ACHN (cell line): ENCODE results near the gene PDILT.

Experiments used
- DNase-seq: peaks from one replicate; pipeline ENCODE4 v3.0.0-alpha.2; 2015
- in situ Hi-C: cut with HindIII; loops from 2 replicates; pipeline ENCODE4 v1.10.0; 2017; ENCODE audit warnings: low sequenced_read_pairs, low pct_ligation_motif_present, low pct_unique_long_range_greater_than_20kb

PDILT gene

DNA sequence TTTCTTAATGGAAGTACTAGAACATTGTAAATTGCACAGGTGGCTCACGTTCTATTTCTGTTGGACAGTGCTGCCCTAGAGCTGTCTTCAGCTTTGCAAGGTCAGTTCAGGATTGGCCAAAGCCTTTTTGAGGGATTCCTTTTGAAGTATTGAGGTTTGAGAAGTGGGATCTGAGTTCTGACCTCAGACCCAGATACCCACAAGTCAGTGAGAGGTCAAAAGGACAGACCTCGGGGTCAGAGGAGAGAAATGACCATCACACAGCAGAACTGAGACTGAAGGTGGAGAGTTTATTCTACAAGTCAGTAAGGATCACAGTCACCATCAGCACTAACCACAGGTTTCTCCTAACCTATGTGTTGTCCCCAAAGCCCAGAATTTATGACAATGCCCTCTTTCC is 6.5 kb upstream of the PDILT start:
- in situ Hi-C loops: no loop called here
- DNase-seq: no peak

DNA sequence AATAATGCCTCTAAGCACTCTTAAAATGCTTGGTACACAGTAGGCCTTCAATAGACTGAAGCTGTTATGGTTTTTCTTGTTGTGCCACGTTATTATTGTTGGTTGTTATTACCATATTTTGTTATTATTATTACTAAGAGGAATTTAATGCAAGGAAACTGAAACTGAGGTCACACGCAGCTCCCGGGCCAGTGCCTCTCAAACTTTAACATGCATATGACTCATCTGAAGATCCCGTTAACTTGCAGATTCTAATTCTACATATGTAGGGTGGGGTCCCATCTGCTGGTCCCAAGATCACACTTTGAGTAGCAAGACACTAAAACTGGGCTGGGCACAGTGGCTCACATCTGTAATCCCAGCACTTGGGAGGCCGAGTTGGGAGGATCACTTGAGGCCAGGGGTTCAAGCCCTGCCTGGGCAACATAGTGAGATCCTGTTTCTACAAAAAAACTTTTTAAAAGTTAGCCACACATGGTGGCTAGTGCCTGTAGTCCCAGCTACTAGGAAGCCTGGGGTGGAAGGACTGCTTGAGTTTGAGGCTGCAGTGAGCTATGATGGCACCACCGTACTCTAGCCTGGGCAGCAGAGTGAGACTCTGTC is 5.7 kb upstream of the PDILT start:
- DNase-seq: no peak
- in situ Hi-C loops: no loop called here

DNA sequence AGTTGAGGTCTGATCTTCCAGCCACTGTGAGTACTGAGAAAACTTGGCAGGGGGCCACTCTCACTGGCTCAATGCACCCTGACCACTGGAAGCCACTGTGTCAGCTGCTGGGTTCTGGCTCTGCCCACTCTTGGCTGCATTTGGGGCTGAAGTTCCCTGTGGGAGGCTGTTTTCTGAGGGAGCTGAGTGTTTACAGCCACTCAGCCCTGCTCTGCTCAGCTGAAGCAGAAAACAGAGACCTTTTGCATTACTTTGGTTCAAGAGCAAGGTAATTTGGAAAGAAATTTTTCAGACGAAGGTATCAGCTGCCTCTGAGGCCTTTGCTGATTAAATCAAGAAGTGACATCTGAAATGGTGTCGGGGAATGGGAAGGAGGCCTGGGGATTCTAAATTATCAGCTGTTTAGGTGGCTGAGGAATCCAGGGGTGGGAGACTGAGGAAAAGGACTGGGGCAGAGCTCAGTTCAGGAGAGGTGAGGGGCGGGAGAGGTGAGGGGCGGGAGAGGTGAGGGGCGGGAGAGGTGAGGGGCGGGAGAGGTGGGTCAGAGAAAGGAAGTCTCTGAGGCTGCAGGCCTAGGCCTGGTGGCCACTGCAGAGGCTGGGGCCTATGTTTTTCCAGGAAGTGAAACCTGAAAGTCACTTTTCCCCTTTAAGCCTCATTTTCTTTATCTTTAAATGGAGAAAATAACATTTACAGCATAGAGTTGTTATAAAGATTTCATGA is 5.0 kb upstream of the PDILT start, which contains the start of gene ACSM5:
Gene ACSM5, plus strand, starts transcription at position 137 of the 723 bp plus-strand sequence. CDS start 1,951 bp downstream, outside the sequence.
- in situ Hi-C loops: no loop called here

DNA sequence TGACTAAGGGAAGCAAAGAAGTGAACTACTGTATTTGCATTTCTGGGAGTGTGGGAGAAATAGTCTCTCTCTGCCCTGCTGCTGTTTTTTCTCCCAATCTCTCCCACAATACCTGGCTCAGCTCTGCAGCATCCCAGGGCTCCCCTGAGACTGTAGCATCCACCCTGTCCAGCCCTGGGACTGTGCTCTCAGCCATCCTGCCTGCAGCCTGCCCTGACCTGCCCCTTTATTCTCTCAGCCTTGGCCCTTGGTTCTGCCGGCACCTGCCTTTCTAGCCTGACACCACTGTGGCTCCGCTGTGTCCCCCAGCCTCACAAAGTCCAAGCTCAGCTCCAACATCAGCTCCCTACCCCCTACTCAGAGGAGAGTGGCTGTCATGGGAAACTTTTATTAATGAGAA is 1.9 kb downstream of the PDILT start:
- DNase-seq: no peak
- in situ Hi-C loops: no loop called here

More for the DNA sequence above, 5.0 kb upstream of the PDILT start, which contains the start of gene ACSM5:
- peak; percentile 52 for DNase-seq

DNA sequence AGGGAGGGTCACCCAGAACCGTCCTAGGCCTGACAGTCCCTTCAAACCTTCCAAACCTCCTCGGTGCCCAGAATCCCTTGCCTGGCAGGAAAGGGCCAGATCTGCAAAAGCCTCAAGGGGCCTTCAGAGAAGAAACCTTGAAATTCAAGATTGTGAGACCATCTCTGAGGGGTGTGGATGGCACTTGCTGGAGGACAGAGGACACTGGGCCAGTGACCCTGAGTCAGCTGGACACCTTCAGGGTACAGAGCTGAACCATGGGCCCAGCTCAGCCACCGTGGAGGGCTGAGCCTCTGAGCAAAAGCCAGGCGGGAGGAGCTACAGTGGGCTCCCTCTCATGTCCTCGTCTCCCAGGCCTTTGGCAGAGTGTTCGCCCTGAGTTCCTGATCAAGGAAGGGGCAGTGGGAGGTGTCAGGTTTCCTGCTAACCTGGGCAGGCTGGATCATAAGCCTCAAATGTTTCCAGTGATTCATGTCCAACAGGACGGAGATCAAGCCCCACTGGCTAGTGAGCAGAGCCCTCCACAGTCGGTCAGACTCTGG is 3.0 kb downstream of the PDILT start:
- no peak for DNase-seq
- in situ Hi-C loops: no loop called here

DNA sequence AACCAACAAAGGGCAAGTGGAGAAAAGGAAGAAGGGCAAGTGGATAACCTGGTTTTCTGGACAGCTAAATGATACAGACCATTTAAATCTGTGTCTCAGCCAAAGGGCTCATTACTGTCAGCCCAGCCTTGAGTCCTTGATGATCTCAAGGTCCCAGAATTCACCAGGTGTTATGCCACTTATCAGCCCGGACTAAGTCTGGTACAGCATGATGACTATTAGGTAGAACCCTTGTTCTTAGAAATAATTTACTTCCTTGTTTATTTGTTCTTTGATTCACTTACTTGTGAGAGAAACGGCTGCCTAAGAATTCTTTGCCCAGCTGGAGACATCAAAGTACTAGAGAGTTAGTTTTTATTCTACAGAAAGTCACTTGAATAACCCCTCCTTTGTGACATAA is 3.5 kb downstream of the PDILT start:
- in situ Hi-C loops: no loop called here

DNA sequence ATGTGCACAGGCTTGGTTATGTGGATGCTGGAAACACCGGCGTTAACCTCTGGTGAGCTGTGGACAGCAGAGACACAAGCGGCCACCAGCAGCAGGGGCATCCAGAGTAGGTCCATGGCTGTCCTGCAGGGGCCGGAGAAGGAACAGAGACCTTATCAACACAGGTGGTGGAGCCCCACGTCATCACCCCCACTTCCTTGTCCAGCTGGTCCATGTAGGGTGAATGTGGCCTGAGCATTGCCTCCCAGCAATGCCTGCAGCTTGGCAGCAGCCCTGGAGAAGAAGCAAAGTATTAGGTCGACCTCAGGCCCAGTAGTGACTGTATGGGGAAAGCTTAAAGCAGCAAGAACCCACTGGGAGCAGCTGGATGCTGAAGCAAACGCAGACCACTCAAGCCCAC is 5.4 kb downstream of the PDILT start:
- in situ Hi-C loops: no loop called here
- DNase-seq: no peak

More for the DNA sequence above, 3.5 kb downstream of the PDILT start:
- DNase-seq: no peak

DNA sequence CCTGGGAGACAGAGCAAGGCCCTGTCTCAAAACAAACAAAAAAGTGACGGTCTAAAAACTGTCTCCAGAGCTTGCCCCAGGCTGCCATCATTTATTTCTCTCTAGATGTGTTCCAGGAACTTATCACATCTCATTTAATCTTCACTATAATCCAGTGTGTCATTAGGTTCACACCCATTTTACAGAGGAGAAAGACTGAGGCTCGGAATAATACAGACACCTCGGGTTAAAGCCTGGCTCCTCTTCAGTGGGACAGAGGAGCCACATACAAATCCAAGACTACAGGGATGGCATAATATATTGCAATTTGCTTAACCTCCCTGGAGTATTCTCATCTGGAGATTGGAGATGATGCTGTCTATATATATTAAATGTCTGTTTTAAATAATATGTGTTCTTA is 5.9 kb downstream of the PDILT start:
- no peak for DNase-seq
- in situ Hi-C loops: no loop called here

DNA sequence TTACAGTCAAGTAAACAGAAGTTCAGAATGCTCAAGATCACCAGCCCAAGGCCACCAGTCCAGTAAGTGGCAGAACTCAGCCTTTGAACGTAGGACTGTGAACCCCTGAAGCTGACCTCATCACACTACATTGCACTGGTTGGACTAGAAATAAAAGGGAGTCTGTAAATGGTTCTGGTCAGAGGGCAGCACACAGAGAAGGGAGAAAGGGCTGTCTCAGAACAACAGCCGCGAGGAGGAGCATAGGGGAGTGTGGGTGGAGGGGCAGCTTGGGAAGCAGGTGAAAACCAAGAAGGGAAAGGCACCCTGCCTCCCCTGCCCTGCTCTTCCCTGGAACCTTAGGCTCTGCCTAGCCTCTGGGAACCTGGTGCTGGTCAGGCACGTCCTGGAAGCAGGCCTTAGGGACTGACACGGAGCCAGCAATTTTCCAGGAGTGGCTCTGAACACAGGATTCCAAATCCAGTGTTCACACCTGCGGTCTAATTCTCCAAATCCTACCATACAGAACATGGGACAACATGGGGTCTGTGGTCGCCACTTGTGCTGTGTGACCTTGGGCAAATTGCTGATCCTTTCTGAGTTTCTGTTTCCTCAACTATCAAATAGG is 7.0 kb downstream of the PDILT start:
- in situ Hi-C loops: no loop called here
- DNase-seq: no peak

DNA sequence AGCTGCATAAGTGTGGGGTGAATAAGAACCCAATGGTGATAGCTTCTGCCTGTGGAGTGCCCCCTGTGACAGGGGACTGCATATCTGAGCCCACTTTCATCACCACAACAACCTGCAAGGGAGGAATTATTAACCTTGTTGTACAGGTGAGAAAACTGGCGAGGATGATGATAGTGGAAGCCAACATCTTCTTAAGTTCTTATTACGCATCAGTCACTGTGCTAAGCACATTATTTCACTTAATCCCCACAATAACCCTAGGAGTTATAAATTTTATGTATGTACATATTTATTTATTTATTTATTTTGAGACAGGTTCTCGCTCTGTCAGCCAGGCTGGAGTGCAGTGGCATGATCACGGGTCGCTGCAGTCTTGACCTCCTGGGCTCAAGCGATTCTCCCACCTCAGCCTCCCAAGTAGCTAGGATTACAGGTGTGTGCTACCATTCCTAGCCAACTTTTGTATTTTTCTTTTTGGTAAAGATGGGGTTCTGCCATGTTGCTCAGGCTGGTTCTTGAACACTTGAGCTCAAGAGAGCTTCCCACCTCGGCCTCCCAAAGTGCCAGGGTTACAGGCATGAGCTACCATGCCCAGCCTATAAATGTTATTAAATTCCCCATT is 7.6 kb downstream of the PDILT start:
- no peak for DNase-seq
- in situ Hi-C loops: no loop called here

DNA sequence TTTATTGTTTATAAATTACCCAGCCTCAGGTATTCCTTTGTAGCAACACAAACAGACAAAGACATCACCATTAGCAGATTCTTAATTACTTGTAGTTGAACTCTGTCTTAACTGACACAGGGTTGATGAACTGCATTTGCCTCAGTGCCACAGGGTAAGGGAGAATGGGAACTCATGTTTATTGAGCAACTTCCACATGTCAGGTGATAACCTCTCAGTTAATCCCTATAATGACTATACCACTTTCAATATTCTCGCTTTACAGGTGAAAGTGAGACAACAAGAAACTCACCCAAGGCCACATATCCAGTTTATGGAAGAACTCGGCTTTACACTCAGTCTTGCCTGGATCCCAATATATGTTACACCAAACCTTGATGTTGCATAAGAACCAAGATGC is 8.6 kb downstream of the PDILT start:
- in situ Hi-C loops: no loop called here
- DNase-seq: no peak

DNA sequence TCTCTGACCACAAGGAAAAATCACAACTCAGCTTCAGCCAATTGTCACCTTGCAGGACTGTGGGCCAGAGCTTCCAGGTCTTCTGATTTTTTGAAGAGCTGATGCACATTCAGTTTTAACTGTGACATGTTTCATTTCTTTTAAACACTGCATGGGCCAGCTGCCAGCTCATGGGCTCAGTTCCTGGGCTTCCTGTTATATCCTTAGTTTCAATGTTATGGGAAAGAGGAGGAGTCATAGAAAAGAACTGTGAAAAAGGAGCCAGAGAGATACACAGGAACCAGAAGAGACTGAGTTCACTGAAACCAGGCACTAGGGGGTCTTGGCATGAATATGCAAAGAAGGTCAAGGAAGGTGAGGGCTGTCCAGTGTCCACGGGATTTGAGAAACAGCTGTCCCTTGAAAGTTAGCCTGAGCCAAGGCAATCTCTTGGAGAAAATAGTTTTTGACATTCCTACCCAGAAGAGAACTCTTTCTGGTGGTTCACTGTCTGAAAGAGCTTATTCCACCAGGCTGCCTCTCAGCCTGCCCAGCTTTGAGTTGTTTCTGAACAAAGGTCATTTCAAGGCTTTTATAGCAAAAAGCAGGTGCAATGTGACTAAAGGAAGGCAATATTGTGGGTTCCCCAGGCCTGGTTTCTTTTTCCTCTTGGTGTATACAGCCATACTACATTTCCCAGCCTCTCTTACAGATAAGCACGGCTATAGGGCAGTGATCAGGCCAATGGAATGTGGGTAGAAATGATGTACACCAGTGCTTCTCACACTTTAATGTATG is 10.5 kb downstream of the PDILT start:
- in situ Hi-C loops: no loop called here
- no peak for DNase-seq

DNA sequence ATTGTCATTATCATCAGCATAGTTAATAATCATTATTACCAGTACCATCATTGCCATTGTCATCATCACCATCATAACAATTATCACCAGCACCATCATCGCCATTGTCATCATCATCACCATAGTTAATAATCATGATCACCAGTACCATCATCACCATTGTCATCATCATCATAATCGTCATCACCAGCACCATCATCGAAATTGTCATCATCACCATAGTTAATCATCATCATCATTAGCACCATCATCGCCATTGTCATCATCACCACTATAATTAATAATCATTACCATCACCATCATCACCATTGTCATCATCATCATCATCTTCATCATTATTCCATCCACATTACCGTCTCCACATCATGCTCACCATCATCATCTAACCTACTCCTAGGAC is 13.5 kb downstream of the PDILT start:
- in situ Hi-C loops: no loop called here

DNA sequence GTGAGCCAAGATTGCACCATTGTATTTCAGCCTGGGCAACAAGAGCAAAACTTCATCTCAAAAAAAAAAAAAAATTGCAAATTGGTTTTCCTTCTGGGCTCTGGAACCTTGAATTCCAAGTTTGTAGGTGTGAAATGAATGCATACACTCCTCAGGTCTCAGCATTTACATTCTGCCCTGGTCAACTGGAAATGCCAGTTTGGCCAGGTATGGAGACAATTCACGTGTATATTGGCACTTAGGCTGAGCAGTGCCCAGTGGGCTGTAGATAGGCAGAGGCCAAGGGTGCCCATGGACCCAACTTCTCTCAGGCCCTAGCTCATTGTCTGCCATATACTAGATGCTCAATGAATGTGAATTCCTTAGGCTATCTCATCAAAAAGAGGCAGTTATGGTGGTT is 15.7 kb downstream of the PDILT start:
- in situ Hi-C loops: no loop called here
- no peak for DNase-seq

More for the DNA sequence above, 13.5 kb downstream of the PDILT start:
- no peak for DNase-seq

DNA sequence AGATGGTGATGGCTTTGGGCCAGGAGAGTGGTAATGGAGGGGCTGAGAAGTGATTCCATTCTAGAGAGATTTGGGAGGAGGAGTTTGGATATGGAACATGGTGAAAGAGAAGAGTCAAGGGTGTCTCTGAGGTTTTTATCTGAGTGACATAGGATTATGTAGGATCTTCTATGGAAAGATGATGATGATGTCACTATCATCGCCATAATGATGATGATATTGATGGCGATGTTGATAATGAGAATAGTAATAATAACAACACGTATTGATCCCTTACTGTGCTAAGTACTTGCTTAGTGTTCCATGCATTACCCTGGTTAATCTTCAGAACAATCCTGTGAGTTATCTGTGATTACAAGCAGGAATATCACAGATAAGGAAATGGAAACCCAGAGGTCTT is 16.6 kb downstream of the PDILT start:
- no peak for DNase-seq
- in situ Hi-C loops: no loop called here

DNA sequence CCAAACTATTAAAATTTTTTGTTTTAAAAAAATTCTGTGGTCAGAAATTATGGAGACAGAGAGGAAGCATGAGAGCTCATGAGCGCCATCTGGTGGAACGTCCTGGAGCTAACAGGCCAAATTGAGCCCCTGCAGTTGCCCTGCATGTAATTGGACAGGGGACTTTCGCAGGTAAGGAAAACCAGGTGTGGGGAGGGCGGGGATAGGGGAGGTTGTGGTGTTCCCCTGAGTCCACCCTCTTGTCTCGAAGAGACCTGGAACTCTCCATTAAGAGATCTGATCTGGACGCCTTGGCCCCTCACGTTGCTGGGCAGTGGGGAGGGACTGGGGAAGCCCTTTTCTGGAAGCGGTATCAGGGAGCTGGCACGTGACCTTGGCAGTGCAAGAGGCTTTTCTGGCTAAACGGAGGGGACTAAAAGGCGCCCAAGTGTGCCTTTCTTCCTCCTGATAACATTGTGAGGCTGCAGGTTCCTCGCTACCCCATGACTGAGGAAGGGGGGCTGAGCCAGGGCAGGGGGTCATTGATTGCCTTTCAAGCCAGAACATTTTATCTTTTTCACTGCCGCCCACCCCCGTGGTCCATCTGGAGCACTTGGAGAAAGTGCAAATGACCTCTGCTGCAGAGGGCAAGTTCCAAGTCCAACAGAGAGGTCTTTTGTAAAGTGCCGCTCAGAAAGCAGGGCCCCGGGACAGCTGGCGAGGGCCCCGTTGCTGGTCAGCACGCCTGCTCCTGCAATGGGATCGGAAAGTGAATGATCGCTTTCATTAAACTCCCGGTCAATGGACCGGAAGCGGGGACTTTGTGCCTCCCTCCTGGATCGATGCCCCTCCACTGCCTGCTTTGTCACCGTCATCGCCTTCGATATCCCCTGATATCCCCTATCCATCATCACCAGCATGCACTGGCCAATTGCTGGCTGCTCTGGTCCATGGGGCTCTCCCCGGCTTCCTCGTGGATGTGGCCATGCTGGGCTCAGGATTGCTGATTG is 18.4 kb downstream of the PDILT start:
- peak; percentile 57 for DNase-seq
- in situ Hi-C loops: no loop called here
